KOPT-K1 (cell line): Measurements from ENCODE around the gene ZBTB7C.
A peak's percentile ranks its signal among the peaks of the same experiment; 100 is the strongest.

Source experiments
- H3K27ac ChIP-seq: fragments of 200-600 bp; sonication (generic); 2 replicates; pipeline ENCODE4 v1.5.1; 2016; ENCODE audit warnings: antibody characterized with exemption, mild to moderate bottlenecking, low read depth, low read length; ENCODE audit not compliant: poor library complexity, severe bottlenecking
- H3K36me3 ChIP-seq: fragments of 200-600 bp; sonication (generic); 2 replicates; pipeline ENCODE4 v1.5.1; 2017; ENCODE audit warnings: antibody characterized with exemption, mild to moderate bottlenecking, low read length, moderate library complexity; ENCODE audit not compliant: insufficient read depth
- H3K9me3 ChIP-seq: fragments of 200-600 bp; sonication (generic); 2 replicates; pipeline ENCODE4 v1.5.1; 2017; ENCODE audit warnings: antibody characterized with exemption, low read length, mild to moderate bottlenecking; ENCODE audit not compliant: insufficient read depth, poor library complexity, severe bottlenecking

Gene ZBTB7C

GRCh38 chr18:48003426-48004349 is 405.5 kb downstream of the ZBTB7C start:
- Histone ChIP-seq H3K36me3 (no peaks in the 10 kb centered on the region), H3K27ac (peak overlapping the region; percentile 51), H3K9me3 (no peaks in the 10 kb centered on the region)

GRCh38 chr18:48002933-48003365 is 406.2 kb downstream of the ZBTB7C start:
- no peaks in the 10 kb centered on the region for H3K36me3 ChIP-seq
- no peaks in the 10 kb centered on the region for H3K9me3 ChIP-seq
- peak overlapping the region; percentile 51 for H3K27ac ChIP-seq

DNA sequence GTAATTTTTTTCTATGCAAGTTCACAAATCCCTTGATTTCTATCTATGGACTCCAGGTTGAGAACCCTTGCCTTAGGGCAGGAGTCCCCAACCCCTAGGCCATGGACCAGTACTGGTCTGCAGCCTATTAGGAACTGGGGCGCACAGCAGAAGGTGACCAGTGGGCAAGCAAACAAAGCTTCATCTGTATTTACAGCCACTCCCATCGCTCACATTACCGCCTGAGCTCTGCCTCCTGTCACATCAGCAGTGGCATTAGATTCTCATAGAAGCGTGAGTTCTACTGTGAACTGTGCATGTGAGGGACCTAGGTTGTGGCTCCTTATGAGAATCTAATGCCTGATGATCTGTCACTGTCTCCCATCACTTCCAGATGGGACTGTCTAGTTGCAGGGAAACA is 408.5 kb downstream of the ZBTB7C start:
- no peaks in the 10 kb centered on the region for H3K36me3 ChIP-seq
- H3K9me3 ChIP-seq, result peaks cover 7% of the 10 kb centered on the region
- H3K27ac ChIP-seq, result no peak overlapping the region

- peaks cover 7% of the 10 kb centered on the region for H3K9me3 ChIP-seq
- no peak overlapping the region for H3K27ac ChIP-seq
- H3K36me3 ChIP-seq, result no peaks in the 10 kb centered on the region
Observed at GRCh38 chr18:47999801-48000248, 409.4 kb downstream of the ZBTB7C start.

DNA sequence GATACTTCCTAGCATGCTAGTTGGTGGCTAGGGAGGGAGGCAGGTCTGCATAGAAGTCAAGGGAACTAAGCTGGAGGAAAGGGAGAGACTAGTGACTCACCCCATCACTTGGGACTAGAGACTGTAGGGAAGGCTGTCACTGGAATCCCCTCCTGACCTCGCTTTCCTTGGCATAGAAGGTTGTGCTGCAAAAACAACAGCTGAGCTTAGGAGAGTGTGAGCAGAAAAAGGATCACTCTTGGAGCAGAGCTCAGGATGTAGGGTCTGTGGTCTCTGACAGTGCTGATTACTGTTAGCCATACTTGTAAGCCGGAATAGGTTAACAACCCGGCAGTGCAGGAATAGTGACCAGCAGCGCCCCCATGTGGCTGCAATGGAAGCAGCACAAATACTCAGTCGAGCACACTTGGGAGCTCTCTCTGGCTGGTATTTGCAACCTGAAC is 411.8 kb downstream of the ZBTB7C start:
- Histone ChIP-seq H3K9me3 (peaks cover 7% of the 10 kb centered on the region), H3K27ac (no peak overlapping the region)

GRCh38 chr18:47996091-47996541 is 413.1 kb downstream of the ZBTB7C start:
- Histone ChIP-seq H3K36me3 (no peaks in the 10 kb centered on the region), H3K9me3 (peaks cover 7% of the 10 kb centered on the region), H3K27ac (no peak overlapping the region)

More for the DNA sequence above, 411.8 kb downstream of the ZBTB7C start:
- no peaks in the 10 kb centered on the region for H3K36me3 ChIP-seq

DNA sequence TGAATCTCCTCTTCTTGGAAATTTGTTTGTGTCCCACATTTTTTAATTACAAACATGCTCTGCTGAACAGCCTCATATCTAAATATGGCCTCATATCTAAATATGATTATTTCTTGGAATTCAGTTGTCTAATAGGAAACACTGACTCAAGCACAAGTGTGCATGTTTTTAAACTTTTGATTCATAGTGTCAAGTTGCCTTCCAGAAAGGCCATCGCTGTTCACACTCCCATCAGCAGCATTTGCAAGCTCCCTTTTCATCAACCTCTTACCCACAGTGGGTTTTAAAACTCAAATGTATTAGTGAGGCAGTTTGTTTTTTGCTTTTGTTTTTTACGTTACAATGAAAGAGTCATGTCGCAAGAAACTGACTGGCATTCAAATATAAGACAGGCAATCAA is 413.5 kb downstream of the ZBTB7C start:
- H3K36me3 ChIP-seq, result no peaks in the 10 kb centered on the region
- H3K9me3 ChIP-seq, result peaks cover 7% of the 10 kb centered on the region
- no peak overlapping the region for H3K27ac ChIP-seq

DNA sequence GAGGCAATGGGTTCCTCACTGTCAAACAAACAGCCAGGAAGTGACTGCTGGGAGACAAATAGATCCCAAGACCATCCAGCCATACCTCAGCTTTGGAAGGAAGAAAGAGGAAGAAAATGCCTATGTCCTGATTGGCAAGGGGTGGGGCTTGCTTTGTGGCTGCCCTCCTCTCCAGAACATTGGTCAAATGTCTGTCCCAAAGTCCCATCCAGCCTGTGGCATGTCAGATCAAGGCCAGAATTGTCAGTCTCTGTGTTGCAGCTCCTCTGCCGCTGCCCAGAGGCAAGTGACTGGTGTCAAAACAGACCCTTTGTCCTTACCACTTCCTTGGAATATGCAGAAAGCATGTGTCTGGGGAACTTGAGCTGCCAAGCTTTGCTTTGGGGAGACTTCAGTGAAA is 415.8 kb downstream of the ZBTB7C start:
- no peaks in the 10 kb centered on the region for H3K36me3 ChIP-seq
- H3K27ac ChIP-seq, result no peak overlapping the region
- peaks cover 7% of the 10 kb centered on the region for H3K9me3 ChIP-seq

- Histone ChIP-seq H3K36me3 (no peaks in the 10 kb centered on the region), H3K9me3 (peaks cover 7% of the 10 kb centered on the region)
Observed at GRCh38 chr18:47992976-47993375, 416.2 kb downstream of the ZBTB7C start.

GRCh38 chr18:47992266-47992665 is 416.9 kb downstream of the ZBTB7C start:
- H3K36me3 ChIP-seq, result no peaks in the 10 kb centered on the region
- H3K27ac ChIP-seq, result no peak overlapping the region
- H3K9me3 ChIP-seq, result peaks cover 2% of the 10 kb centered on the region

More at GRCh38 chr18:47992976-47993375, 416.2 kb downstream of the ZBTB7C start:
- no peak overlapping the region for H3K27ac ChIP-seq

- Histone ChIP-seq H3K27ac (no peak overlapping the region), H3K9me3 (no peaks in the 10 kb centered on the region), H3K36me3 (no peaks in the 10 kb centered on the region)
Observed at GRCh38 chr18:47990981-47991380, 418.2 kb downstream of the ZBTB7C start.

DNA sequence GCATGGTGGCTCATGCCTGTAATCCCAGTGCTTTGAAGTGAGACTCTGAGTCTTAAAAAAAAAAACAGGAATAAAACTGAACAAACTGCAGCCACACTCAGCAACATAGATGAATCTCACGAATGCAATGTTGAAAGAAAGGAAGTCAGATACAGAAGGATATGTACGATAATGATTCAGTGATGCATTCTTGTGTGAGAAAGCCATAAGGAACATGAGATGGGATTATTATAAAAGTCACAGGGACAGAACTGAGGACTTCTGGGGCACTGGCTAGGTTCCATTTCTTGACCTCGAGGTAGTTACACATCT is 421.8 kb downstream of the ZBTB7C start:
- H3K9me3 ChIP-seq, result no peaks in the 10 kb centered on the region
- H3K36me3 ChIP-seq, result no peaks in the 10 kb centered on the region
- H3K27ac ChIP-seq, result no peak overlapping the region

DNA sequence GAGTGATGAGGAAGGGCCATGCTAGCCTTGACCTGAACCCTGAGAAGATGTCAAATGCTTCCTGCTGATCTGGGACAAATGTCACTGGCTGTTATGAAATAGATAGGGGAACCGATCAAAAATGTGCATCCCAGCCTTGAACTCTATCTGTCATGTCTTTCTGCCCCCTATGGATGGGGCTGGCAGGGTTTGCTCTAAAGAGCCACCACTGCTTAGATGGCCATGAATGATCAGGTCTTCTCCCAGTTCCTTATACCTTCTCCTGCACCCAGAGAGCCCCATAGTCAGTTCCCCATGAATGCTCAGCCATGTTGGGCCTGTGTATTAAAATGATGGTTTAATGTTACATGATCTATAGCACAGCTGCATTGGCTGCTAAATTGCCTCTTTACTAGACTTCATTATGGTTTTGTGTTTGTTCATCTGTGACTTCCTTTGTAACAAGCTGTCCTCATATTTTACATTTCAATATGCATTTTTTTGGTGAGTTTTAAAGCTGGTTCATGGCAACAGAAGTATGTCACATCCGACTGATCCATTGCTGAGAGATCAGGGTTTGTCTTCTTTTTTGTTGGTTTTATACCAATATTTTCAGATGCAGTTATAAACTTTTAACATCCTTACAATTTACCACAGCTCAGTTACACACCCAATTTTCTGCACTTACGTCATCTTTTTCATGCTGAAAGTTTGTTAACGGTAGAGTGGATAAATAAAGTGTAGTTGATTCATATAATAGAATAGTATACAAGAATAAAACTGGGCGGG is 422.4 kb downstream of the ZBTB7C start:
- H3K36me3 ChIP-seq, result no peaks in the 10 kb centered on the region
- H3K9me3 ChIP-seq, result no peaks in the 10 kb centered on the region
- no peak overlapping the region for H3K27ac ChIP-seq

- Histone ChIP-seq H3K9me3 (no peaks in the 10 kb centered on the region), H3K27ac (no peak overlapping the region), H3K36me3 (no peaks in the 10 kb centered on the region)
Observed at GRCh38 chr18:47985866-47986265, 423.3 kb downstream of the ZBTB7C start.

DNA sequence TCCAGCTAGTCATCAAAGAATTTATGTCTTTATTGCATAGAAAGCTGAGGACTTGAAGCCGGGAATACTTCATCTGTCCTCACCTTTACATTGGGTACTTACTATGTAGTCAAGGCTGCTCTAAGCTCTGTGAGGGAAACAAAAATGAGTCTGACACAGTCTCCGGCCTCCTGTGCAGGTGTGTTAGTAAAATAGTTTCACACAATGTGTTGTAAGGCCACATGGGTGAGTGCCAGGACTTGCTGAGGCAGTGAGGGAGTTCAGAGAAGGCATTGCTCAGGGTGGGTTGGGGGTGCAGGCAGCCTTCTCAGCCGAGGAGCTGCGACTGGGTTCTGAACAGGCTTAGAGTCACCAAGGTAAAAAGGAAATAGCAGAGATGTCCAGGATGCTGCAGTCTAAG is 424.2 kb downstream of the ZBTB7C start:
- H3K27ac ChIP-seq, result no peak overlapping the region
- no peaks in the 10 kb centered on the region for H3K36me3 ChIP-seq
- H3K9me3 ChIP-seq, result no peaks in the 10 kb centered on the region
